Measurements from ENCODE around the gene CCDC185.

GRCh38 chr1:223430236-223430635 is 37.0 kb downstream of the CCDC185 start:
- TF ChIP-seq CTCF (IDR thresholded peaks at IDR 0.05; ENCODE audit: low read length) (no peak), EZH2 (IDR thresholded peaks at IDR 0.05; ENCODE audit: borderline replicate concordance, low read length) (no peak)

Measured in OCI-LY1 (cell line).